Mesenchymal stem cell (in vitro differentiated cells and primary cell): ENCODE data around the gene MCOLN2.
"Not testable (repeated sequence)": the region's sequence is repeated elsewhere in the genome, so short reads cannot be mapped to it uniquely, and the experiment has no call there.

Experiments
- DNase-seq: peaks from one replicate; pipeline ENCODE4 v3.0.0-alpha.2; 2013
- H2AFZ ChIP-seq: one replicate; pipeline ENCODE4 v1.6.1; 2013; ENCODE audit warnings: low read depth, mild to moderate bottlenecking, control low read depth, inconsistent platforms, low read length, moderate library complexity
- H2AK5ac ChIP-seq: 2 replicates; pipeline ENCODE4 v1.6.1; 2013; ENCODE audit warnings: low read length, moderate library complexity, mild to moderate bottlenecking, inconsistent platforms; ENCODE audit not compliant: severe bottlenecking
- H2BK120ac ChIP-seq: one replicate; pipeline ENCODE4 v1.6.1; 2013; ENCODE audit warnings: low read depth, mild to moderate bottlenecking, inconsistent platforms, low read length, moderate library complexity
- H2BK12ac ChIP-seq, 2 experiments: one replicate each; pipeline ENCODE4 v1.6.1; 2013; ENCODE audit warnings: inconsistent platforms in 2 of 2, low read length in 2 of 2, mild to moderate bottlenecking in 2 of 2, moderate library complexity in 2 of 2, control low read depth in 1 of 2
- H2BK15ac ChIP-seq: one replicate; pipeline ENCODE4 v1.6.1; 2013; ENCODE audit warnings: mild to moderate bottlenecking, low read depth, inconsistent platforms; ENCODE audit not compliant: poor library complexity, severe bottlenecking
- H2BK5ac ChIP-seq: 2 replicates; pipeline ENCODE4 v1.6.1; 2013; ENCODE audit warnings: low read depth, mild to moderate bottlenecking, low read length, control low read depth, inconsistent platforms; ENCODE audit not compliant: poor library complexity, severe bottlenecking
- H3K14ac ChIP-seq, 2 experiments: one replicate each; pipeline ENCODE4 v1.6.1; 2013; ENCODE audit warnings: inconsistent platforms in 2 of 2, low read length in 2 of 2, control low read depth in 1 of 2, mild to moderate bottlenecking in 1 of 2, moderate library complexity in 1 of 2
- H3K18ac ChIP-seq, 2 experiments: one replicate each; pipeline ENCODE4 v1.6.1; 2013; ENCODE audit warnings: inconsistent platforms in 2 of 2, low read length in 2 of 2, control low read depth in 1 of 2, low read depth in 1 of 2, mild to moderate bottlenecking in 1 of 2
- H3K23ac ChIP-seq, 2 experiments: one replicate each; pipeline ENCODE4 v1.6.1; 2013; ENCODE audit warnings: inconsistent platforms in 2 of 2, low read length in 2 of 2, mild to moderate bottlenecking in 2 of 2, moderate library complexity in 2 of 2, control low read depth in 1 of 2
- H3K27ac ChIP-seq: 2 replicates; pipeline ENCODE4 v1.5.1; 2013; ENCODE audit warnings: mild to moderate bottlenecking, moderate library complexity, low read length, control low read depth, inconsistent platforms; ENCODE audit not compliant: poor library complexity, severe bottlenecking
- H3K27me3 ChIP-seq, 2 experiments: 2 replicates each; pipeline versions ENCODE4 v1.6.1 to v1.7.0; 2013; ENCODE audit warnings: low read length in 2 of 2, mild to moderate bottlenecking in 2 of 2, moderate library complexity in 2 of 2, control low read depth in 1 of 2, inconsistent platforms in 1 of 2; ENCODE audit not compliant: control insufficient read depth in 1 of 2, insufficient read depth in 1 of 2
- H3K36me3 ChIP-seq, 2 experiments: 2 replicates each; pipeline versions ENCODE4 v1.6.1 to v1.7.0; 2013; ENCODE audit warnings: low read length in 2 of 2, control low read depth in 1 of 2, inconsistent platforms in 1 of 2, low read depth in 1 of 2, mild to moderate bottlenecking in 1 of 2; ENCODE audit not compliant: insufficient read depth in 2 of 2, control insufficient read depth in 1 of 2
- H3K4ac ChIP-seq, 2 experiments: one replicate each; pipeline ENCODE4 v1.6.1; 2013; ENCODE audit warnings: inconsistent platforms in 2 of 2, low read length in 2 of 2, mild to moderate bottlenecking in 2 of 2, moderate library complexity in 2 of 2, control low read depth in 1 of 2, low read depth in 1 of 2
- H3K4me1 ChIP-seq: 2 replicates; pipeline ENCODE4 v1.6.1; 2013; ENCODE audit warnings: low read depth, low read length, control low read depth; ENCODE audit not compliant: control insufficient read depth, insufficient read depth
- H3K4me2 ChIP-seq: 2 replicates; pipeline ENCODE4 v1.6.1; 2013; ENCODE audit warnings: low read length, mild to moderate bottlenecking, inconsistent platforms; ENCODE audit not compliant: poor library complexity, severe bottlenecking
- H3K4me3 ChIP-seq, 2 experiments: 2 replicates each; pipeline versions ENCODE4 v1.5.1 to v1.7.0; 2013; ENCODE audit warnings: low read length in 2 of 2, mild to moderate bottlenecking in 2 of 2, control low read depth in 1 of 2, low read depth in 1 of 2; ENCODE audit not compliant: insufficient read depth in 1 of 2
- H3K79me1 ChIP-seq: replicated peaks from 2 replicates; pipeline ENCODE4 v1.6.1; 2013; ENCODE audit warnings: mild to moderate bottlenecking, control low read depth, low read length, inconsistent platforms; ENCODE audit not compliant: poor library complexity, severe bottlenecking
- H3K9ac ChIP-seq: 2 replicates; pipeline ENCODE4 v1.7.0; 2013; ENCODE audit warnings: mild to moderate bottlenecking, low read length, moderate library complexity
- H3K9me3 ChIP-seq: 2 replicates; pipeline ENCODE4 v1.7.0; 2013; ENCODE audit warnings: mild to moderate bottlenecking, low read length; ENCODE audit not compliant: control insufficient read depth
- H4K8ac ChIP-seq: one replicate; pipeline ENCODE4 v1.6.1; 2013; ENCODE audit warnings: inconsistent platforms, mild to moderate bottlenecking, low read length, moderate library complexity
- H4K91ac ChIP-seq: one replicate; pipeline ENCODE4 v1.6.1; 2013; ENCODE audit warnings: mild to moderate bottlenecking, low read length, inconsistent platforms
- WGBS: methylation state at CpG from one replicate; pipeline ENCODE4 v1.1.7; 2013; ENCODE audit warnings: mixed read lengths; 5-methylcytosine and 5-hydroxymethylcytosine counted together

The MCOLN2 gene

DNA sequence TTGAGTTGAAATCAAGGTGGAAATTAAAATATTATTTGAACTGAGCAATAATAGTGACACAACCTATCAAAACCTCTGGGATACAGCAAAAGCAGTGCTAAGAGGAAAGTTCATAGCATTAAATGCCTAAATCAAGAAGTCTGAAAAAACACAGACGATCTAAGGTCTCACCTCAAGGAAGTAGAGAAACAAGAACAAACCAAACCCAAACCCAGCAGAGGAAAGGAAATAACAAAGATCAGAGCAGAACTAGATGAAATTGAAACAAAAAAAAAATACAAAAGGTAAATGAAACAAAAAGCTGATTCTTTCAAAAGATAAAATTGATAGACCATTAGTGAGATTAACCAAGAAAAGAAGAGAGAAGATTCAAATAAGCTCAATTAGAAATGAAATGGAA is 8.7 kb upstream of the MCOLN2 start:
- H3K23ac ChIP-seq, DNase-seq, H3K27ac ChIP-seq, H2BK120ac ChIP-seq, H2BK15ac ChIP-seq, H3K9ac ChIP-seq, H3K4ac ChIP-seq, H4K8ac ChIP-seq, H2AFZ ChIP-seq, H3K36me3 ChIP-seq, H3K18ac ChIP-seq, H3K14ac ChIP-seq, H3K4me1 ChIP-seq, H3K4me2 ChIP-seq, H4K91ac ChIP-seq, H3K4me3 ChIP-seq, H2BK12ac ChIP-seq, H2BK5ac ChIP-seq, H2AK5ac ChIP-seq, H3K79me1 ChIP-seq: not testable (repeated sequence)
- H3K27me3 ChIP-seq = peaks cover 5 to 25% of the 10 kb centered on the region in 2 experiments
- WGBS = no CpG with 5 or more reads among the region's 1 CpG
- peaks cover 16% of the 10 kb centered on the region for H3K9me3 ChIP-seq

DNA sequence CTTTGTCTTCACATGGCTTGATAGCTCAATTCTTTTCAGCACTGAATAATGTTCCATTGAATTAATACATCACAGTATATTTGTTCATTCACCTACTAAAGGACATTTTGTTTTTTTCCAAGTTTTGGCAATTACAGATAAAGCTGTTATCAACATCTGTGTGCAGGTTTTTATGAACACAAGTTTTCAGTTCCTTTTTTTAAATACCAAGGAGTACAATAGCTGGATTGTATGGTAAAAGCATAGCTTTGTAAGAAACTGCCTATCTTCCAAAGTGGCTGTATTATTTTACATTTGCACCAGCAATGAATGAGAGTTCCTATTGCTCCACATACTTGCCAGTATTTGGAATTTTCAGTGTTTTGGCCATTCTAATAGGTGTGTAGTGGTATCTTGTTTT is 4.8 kb upstream of the MCOLN2 start:
- peaks cover 15% of the 10 kb centered on the region for H3K9me3 ChIP-seq
- no peak overlapping the region for H3K18ac ChIP-seq
- no peaks in the 10 kb centered on the region for H3K79me1 ChIP-seq
- H2AFZ ChIP-seq = no peak overlapping the region
- no peak overlapping the region for H3K27ac ChIP-seq
- no peak overlapping the region for H3K9ac ChIP-seq
- no peak overlapping the region for H3K4ac ChIP-seq
- H3K23ac ChIP-seq = no peak overlapping the region
- no peak overlapping the region for H4K8ac ChIP-seq
- no peak for DNase-seq
- no peak overlapping the region for H3K4me3 ChIP-seq
- no peak overlapping the region for H2BK120ac ChIP-seq
- peaks cover 24 to 45% of the 10 kb centered on the region in 2 experiments for H3K27me3 ChIP-seq
- no peak overlapping the region for H2BK5ac ChIP-seq
- peaks cover 18% of the 10 kb centered on the region for H3K4me1 ChIP-seq
- H3K4me2 ChIP-seq = no peak overlapping the region
- H2BK15ac ChIP-seq = no peak overlapping the region
- H3K14ac ChIP-seq = no peak overlapping the region
- H2AK5ac ChIP-seq = no peak overlapping the region
- H2BK12ac ChIP-seq = no peak overlapping the region
- no peak overlapping the region for H4K91ac ChIP-seq
- no peaks in the 10 kb centered on the region for H3K36me3 ChIP-seq

DNA sequence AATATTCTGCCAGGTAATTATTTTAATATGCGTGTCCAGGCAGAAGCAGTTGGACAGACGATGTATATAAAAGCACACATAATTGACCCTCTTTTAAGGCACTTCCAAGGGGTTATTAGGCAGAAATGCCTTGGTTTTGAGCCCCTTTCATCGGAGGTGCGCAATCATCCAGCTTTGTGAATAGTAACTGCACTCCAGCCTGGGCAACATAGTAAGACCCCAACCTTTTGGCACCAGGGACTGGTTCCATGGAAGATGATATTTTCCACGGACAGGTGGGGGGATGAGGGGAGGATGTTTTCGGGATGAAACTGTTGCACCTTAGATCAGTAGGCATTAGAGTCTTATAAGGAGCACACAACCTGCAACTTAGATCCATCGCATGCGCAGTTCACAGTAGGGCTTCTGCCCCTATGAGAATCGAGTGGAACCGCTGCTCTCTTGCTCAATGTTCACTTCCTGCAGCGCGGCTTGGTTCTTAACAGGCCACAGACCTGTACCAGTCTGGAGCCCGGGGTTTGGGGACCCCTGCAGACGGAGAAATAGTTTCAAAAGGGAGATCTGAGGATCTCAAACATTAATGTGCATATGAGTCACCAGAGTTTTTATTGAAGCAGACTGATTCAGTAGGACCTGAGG is 1.8 kb upstream of the MCOLN2 start:
- no peak overlapping the region for H3K4ac ChIP-seq
- H3K23ac ChIP-seq = no peak overlapping the region
- H2BK15ac ChIP-seq = no peak overlapping the region
- H3K79me1 ChIP-seq = no peaks in the 10 kb centered on the region
- no peak overlapping the region for H2AK5ac ChIP-seq
- peak; percentile 17 for DNase-seq
- no peak overlapping the region for H2BK120ac ChIP-seq
- no peak overlapping the region for H4K8ac ChIP-seq
- H2AFZ ChIP-seq = no peak overlapping the region
- no peak overlapping the region for H3K18ac ChIP-seq
- H4K91ac ChIP-seq = no peak overlapping the region
- peak overlapping the region; percentile 78 for H3K4me2 ChIP-seq
- WGBS = 51% methylated on average over 14 of the region's 14 CpGs
- H3K4me3 ChIP-seq = peak overlapping the region in 1 of 2 experiments; percentile 75
- H2BK12ac ChIP-seq = no peak overlapping the region
- peaks cover 7% of the 10 kb centered on the region for H3K9me3 ChIP-seq
- H3K36me3 ChIP-seq = no peaks in the 10 kb centered on the region
- H3K14ac ChIP-seq = no peak overlapping the region
- peaks cover 40 to 65% of the 10 kb centered on the region in 2 experiments for H3K27me3 ChIP-seq
- H3K27ac ChIP-seq = no peak overlapping the region
- no peak overlapping the region for H3K9ac ChIP-seq
- no peak overlapping the region for H2BK5ac ChIP-seq
- peaks cover 19% of the 10 kb centered on the region for H3K4me1 ChIP-seq

DNA sequence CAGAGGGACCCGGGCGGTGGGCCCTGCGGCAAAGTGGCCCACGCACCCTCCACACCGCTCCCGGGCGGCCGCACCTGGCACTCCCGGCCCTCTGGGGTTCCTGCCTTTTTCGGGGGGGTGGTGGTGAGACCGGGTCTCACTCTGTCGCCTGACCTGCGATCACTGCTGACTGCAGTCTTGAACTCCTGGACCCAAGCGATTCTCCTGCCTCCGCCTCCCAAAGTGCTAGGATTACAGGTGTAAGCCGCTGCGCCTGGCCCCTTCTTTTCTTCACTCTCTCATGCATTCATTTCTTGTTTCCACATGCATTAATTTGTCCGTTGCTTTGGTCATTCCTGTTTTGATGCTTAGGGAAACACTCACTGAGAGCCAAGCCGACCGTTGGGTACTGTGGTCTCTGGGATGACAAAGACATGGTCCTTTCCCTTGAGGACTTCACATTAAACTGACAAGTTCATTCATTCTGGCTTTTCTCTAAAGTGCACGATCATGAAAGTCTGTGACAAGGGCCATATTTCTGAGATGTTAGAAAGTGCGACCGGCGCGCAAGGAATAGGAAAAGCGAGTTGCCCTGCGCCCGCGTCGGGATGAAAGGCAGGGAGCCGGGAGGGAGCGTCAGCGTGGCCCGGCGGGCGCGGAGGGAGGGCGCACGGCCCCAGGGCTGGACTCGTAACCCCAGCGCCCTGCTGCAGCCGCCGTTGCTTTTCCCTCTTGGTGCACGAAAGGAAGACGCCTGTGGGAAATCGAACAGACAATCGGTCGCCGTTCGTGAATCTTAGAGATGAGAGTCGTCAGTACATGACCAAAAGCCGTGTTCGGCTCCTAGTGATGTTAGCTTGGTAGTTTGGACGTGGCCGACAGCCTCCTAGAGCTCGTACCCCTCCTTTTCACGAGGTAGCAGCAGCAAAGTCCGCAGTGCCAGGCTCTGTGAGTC is 1.0 kb upstream of the MCOLN2 start:
- Histone ChIP-seq H3K4ac (no peak overlapping the region), H2BK15ac (no peak overlapping the region), H4K91ac (no peak overlapping the region)

More for the DNA sequence above, 1.0 kb upstream of the MCOLN2 start:
- H4K8ac ChIP-seq = no peak overlapping the region
- peaks cover 19% of the 10 kb centered on the region for H3K4me1 ChIP-seq
- no peak overlapping the region for H3K23ac ChIP-seq
- no peak overlapping the region for H2AK5ac ChIP-seq
- no peaks in the 10 kb centered on the region for H3K79me1 ChIP-seq
- no peaks in the 10 kb centered on the region for H3K36me3 ChIP-seq
- H3K4me3 ChIP-seq = peak overlapping the region; percentile 52 to 75
- DNase-seq = peak; percentile 35
- H2AFZ ChIP-seq = no peak overlapping the region
- H3K14ac ChIP-seq = no peak overlapping the region
- H2BK5ac ChIP-seq = no peak overlapping the region
- H3K27me3 ChIP-seq = peaks cover 40 to 57% of the 10 kb centered on the region in 2 experiments
- peaks cover 7% of the 10 kb centered on the region for H3K9me3 ChIP-seq
- no peak overlapping the region for H3K18ac ChIP-seq
- H2BK120ac ChIP-seq = no peak overlapping the region
- no peak overlapping the region for H3K27ac ChIP-seq
- H2BK12ac ChIP-seq = no peak overlapping the region
- no peak overlapping the region for H3K9ac ChIP-seq
- 4% methylated on average over 57 of the region's 58 CpGs for WGBS
- H3K4me2 ChIP-seq = peak overlapping the region; percentile 78
